GM12878 (cell line): ENCODE data around the gene FAXC. TPM values are rescaled to one million over a fixed set of nuclear protein-coding genes. Genes with fewer than 3 reads are reported as not detected.
A peak's percentile ranks its signal among the peaks of the same experiment; 100 is the strongest.

Experiments used
- ATAC-seq: fragments of 200-7000 bp; cut with Tn5 transposase; 3 replicates; pipeline ENCODE4 v1.9.1; 2020; ENCODE audit warnings: mild to moderate bottlenecking, moderate library complexity
- BruUV-seq: library from RNA; stranded (reverse); fragments of 400-500 nt; replicated peaks from 2 replicates; lab custom pipeline; 2021; lab: Mats Ljungman, UMichigan
- CTCF ChIA-PET: fragments of 300-600 bp; sonication (Branson Sonifier 250); formaldehyde crosslinking; extraction: SDS; loops from one replicate; lab custom pipeline; 2021; ENCODE audit warnings: inconsistent platforms; lab: Yijun Ruan, JAX
- POLR2A ChIA-PET: fragments of 350-600 bp; formaldehyde crosslinking; extraction: SDS; loops from one replicate; lab custom pipeline; 2021; ENCODE audit warnings: inconsistent platforms; lab: Charles Lee
- RAD21 ChIA-PET: fragments of 300-600 bp; sonication (Branson Sonifier 250); formaldehyde crosslinking; loops from one replicate; lab custom pipeline; 2023; ENCODE audit warnings: antibody characterized with exemption; ENCODE audit not compliant: unreplicated experiment; lab: Charles Lee
- SMC1A ChIA-PET: fragments of 300-600 bp; sonication (Branson Sonifier 250); formaldehyde crosslinking; loops from one replicate; lab custom pipeline; 2023; ENCODE audit not compliant: unreplicated experiment, uncharacterized antibody; lab: Charles Lee
- DNase-seq: peaks from one replicate; pipeline ENCODE4 v3.0.0-alpha.2; 2011; ENCODE audit warnings: low read depth, low spot score
- FAIRE-seq: peaks from 3 replicates; lab custom pipeline; 2011; peaks lifted over from hg19 to GRCh38; lab: Jason Lieb, UNC
- H2AFZ ChIP-seq: 2 replicates; pipeline ENCODE4 v1.6.0; 2011; ENCODE audit warnings: low read depth, low read length, control low read depth; ENCODE audit not compliant: control insufficient read depth
- H3K27ac ChIP-seq: 2 replicates; pipeline ENCODE4 v1.5.1; 2011; ENCODE audit warnings: control low read depth; ENCODE audit not compliant: control insufficient read depth, insufficient read depth
- H3K27me3 ChIP-seq, 2 experiments: replicated peaks in 1 of 2; 2 replicates each; pipeline versions ENCODE4 v1.6.0 to v1.6.1; 2011; ENCODE audit warnings: low read length in 1 of 2; ENCODE audit not compliant: control insufficient read depth in 2 of 2, insufficient read depth in 2 of 2
- H3K36me3 ChIP-seq, 2 experiments: 2 replicates each; pipeline ENCODE4 v1.5.1; 2011; ENCODE audit warnings: low read length in 1 of 2; ENCODE audit not compliant: control insufficient read depth in 2 of 2, insufficient read depth in 2 of 2
- H3K4me1 ChIP-seq: 2 replicates; pipeline ENCODE4 v1.6.1; 2011; ENCODE audit warnings: mild to moderate bottlenecking, low read length, moderate library complexity, mixed read lengths; ENCODE audit not compliant: control insufficient read depth, insufficient read depth
- H3K4me2 ChIP-seq: 2 replicates; pipeline ENCODE4 v1.6.0; 2011; ENCODE audit warnings: control low read depth; ENCODE audit not compliant: control insufficient read depth, insufficient read depth
- H3K4me3 ChIP-seq: fragments of 200-600 bp; sonication (generic); 2 replicates; pipeline ENCODE4 v1.5.1; 2016
- H3K79me2 ChIP-seq: 2 replicates; pipeline ENCODE4 v1.6.0; 2011; ENCODE audit warnings: low read length; ENCODE audit not compliant: control insufficient read depth, insufficient read depth
- H3K9ac ChIP-seq: 2 replicates; pipeline ENCODE4 v1.8.0; 2011; ENCODE audit warnings: low read length, control low read depth, mixed read lengths; ENCODE audit not compliant: control insufficient read depth, insufficient read depth
- H3K9me3 ChIP-seq: replicated peaks from 3 replicates; pipeline ENCODE4 v1.5.1; 2011; ENCODE audit warnings: mild to moderate bottlenecking, low read length; ENCODE audit not compliant: control insufficient read depth, insufficient read depth
- H4K20me1 ChIP-seq: 2 replicates; pipeline ENCODE4 v1.6.0; 2011; ENCODE audit not compliant: control insufficient read depth, insufficient read depth
- EZH2 ChIP-seq: IDR thresholded peaks from 2 replicates; pipeline ENCODE4 v1.6.1; 2012; ENCODE audit warnings: low read depth, mild to moderate bottlenecking, control low read depth, inconsistent platforms, low read length, borderline replicate concordance; ENCODE audit not compliant: control insufficient read depth
- FOXM1 ChIP-seq: IDR thresholded peaks from 2 replicates; pipeline ENCODE4 v1.6.1; 2012; ENCODE audit warnings: low read depth, mild to moderate bottlenecking, inconsistent platforms, low read length, moderate library complexity
- IKZF1 ChIP-seq: fragments of 450-650 bp; conservative IDR thresholded peaks from 2 replicates; pipeline ENCODE4 v1.6.1; 2017; ENCODE audit warnings: antibody characterized with exemption, mild to moderate bottlenecking
- MTA2 ChIP-seq: fragments of 450-650 bp; IDR thresholded peaks from 2 replicates; pipeline ENCODE4 v1.6.1; 2016; ENCODE audit warnings: low read depth, mild to moderate bottlenecking, moderate library complexity
- MYC ChIP-seq: IDR thresholded peaks from 2 replicates; pipeline ENCODE4 v1.6.1; 2011; ENCODE audit warnings: mild to moderate bottlenecking, low read length, moderate library complexity, inconsistent platforms; ENCODE audit not compliant: insufficient read depth, insufficient replicate concordance, insufficient read length, severe bottlenecking
- NFIC ChIP-seq: IDR thresholded peaks from 2 replicates; pipeline ENCODE4 v1.6.1; 2012; ENCODE audit warnings: low read depth, mild to moderate bottlenecking, inconsistent platforms, low read length, moderate library complexity
- POLR2AphosphoS2 ChIP-seq: IDR thresholded peaks from 2 replicates; pipeline ENCODE4 v1.6.1; 2011; ENCODE audit warnings: low read depth, mild to moderate bottlenecking, low read length, improper control_type of control experiment, moderate library complexity
- POLR2AphosphoS5 ChIP-seq: IDR thresholded peaks from 2 replicates; pipeline ENCODE4 v1.6.1; 2011; ENCODE audit warnings: mild to moderate bottlenecking, low read length, inconsistent platforms
- RB1 ChIP-seq: fragments of 450-650 bp; formaldehyde crosslinking; IDR thresholded peaks from 2 replicates; pipeline ENCODE4 v1.6.1; 2017; ENCODE audit warnings: mild to moderate bottlenecking, borderline replicate concordance
- SREBF2 ChIP-seq: IDR thresholded peaks from 2 replicates; pipeline ENCODE4 v1.6.1; 2012; ENCODE audit warnings: mild to moderate bottlenecking, low read length
- ZNF384 ChIP-seq: IDR thresholded peaks from 2 replicates; pipeline ENCODE4 v1.6.1; 2012; ENCODE audit warnings: low read depth, mild to moderate bottlenecking, low read length, improper control_type of control experiment, borderline replicate concordance
- WGBS: methylation state at CpG from one replicate; pipeline ENCODE4 v1.1.6; 2016; ENCODE audit warnings: low lambda C conversion rate; ENCODE audit not compliant: insufficient replicate concordance, insufficient coverage; ENCODE audit errors: missing lambda C conversion rate; 5-methylcytosine and 5-hydroxymethylcytosine counted together
- in situ Hi-C: fragments of 300-500 bp; cut with MboI; formaldehyde crosslinking; loops from 9 replicates; pipeline ENCODE4 v1.14.3; 2018; ENCODE audit warnings: mixed read lengths
- intact Hi-C: fragments of 100-400 bp; cut with micrococcal nuclease; formaldehyde crosslinking; loops from one replicate; pipeline ENCODE4 v1.14.2; 2022; ENCODE audit not compliant: unreplicated experiment
- polyA plus RNA-seq, 11 experiments: library from polyadenylated mRNA; depleted of rRNA in 4 of 11; unstranded in 6 of 11; stranded (reverse) in 5 of 11; fragments of >200 nt; fragmentation: Nextera tagmentation in 4 of 11; fragmentation: Illumina TruSeq in 1 of 11; extraction: Ambion mirVana in 4 of 11; extraction: Trizol in 1 of 11; gene quantifications; 1 replicate in 1 of 11; 2 replicates in 10 of 11; pipeline versions ENCODE4 v1.2.1 to v1.2.3, GENCODE V29; 2011 to 2016; ENCODE audit warnings: inconsistent platforms in 2 of 11, missing spikeins in 2 of 11, low read depth in 1 of 11
- total RNA-seq, 4 experiments: library from RNA; depleted of rRNA in 3 of 4; stranded (reverse); fragments of >200 nt in 3 of 4; fragmentation: Illumina TruSeq in 1 of 4; extraction: Trizol in 1 of 4; gene quantifications; 2 replicates each; pipeline versions ENCODE4 v1.2.1 to v1.2.3, GENCODE V29; 2013 to 2021
- TF ChIP-seq, protein P1 (sequence below): IDR thresholded peaks from 2 replicates; pipeline ENCODE4 v1.6.1; 2012; ENCODE audit warnings: low read length, inconsistent platforms
- TF ChIP-seq, protein P2 (sequence below): IDR thresholded peaks from 2 replicates; pipeline ENCODE4 v1.6.1; 2011; ENCODE audit warnings: borderline replicate concordance, low read depth, mild to moderate bottlenecking, moderate library complexity, low read length; ENCODE audit not compliant: insufficient read depth, poor library complexity, severe bottlenecking
- TF ChIP-seq, protein P3 (sequence below): IDR thresholded peaks from 2 replicates; pipeline ENCODE4 v1.6.1; 2011; ENCODE audit warnings: low read depth, mild to moderate bottlenecking, low read length, moderate library complexity, borderline replicate concordance; ENCODE audit errors: extremely low read depth

FAXC gene
- total and polyA plus RNA-seq, 10 of the 15 experiments (the other 5 are each of a cell fraction or from before 2014, with no cell fraction given), result not detected

DNA sequence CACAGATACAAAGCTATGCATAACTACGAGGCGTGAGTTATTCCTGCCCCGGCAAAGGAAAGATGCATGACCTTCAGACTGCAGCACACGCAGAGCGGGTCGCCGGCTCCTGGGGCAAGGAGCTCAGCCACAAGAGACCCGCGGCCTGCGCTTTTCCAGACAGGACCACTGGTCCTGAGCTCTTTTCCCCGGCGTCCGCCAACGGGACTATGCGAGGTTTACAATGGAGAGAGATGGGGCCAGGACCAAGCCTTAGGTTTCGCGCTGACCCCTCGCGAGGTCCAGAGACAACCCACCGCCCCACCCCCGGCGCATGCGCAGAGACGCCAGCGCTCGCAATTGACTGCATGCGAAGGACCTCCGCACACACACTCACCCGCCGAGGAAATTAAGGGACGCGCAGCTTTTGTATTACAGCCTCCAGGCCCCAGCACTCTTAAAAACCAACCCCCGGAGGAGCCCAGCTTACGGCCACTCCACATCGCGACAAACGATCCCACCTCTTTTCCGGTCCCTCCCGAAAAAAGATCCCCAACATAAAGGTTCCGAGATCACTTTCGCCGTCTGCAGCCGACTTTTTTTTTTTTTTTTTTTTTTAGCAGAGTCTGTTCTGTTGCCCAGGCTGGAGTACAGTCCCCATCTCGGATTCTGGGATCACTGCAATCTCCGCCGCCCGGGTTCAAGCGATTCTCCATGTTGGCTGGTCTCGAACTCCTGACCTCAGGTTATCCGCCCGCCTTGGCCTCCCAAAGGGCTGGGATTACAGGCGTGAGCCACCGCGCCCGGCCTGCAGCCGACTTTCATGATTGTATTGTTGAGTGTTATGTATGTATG, 44.4 kb upstream of the FAXC start, which contains the start of gene COQ3 (continued):
- TF ChIP-seq EZH2 (no peak), MTA2 (no peak), POLR2AphosphoS2 (peak; percentile 87; the same call in 1 of the 2 replicates)
- TF ChIP-seq, protein P1, sequence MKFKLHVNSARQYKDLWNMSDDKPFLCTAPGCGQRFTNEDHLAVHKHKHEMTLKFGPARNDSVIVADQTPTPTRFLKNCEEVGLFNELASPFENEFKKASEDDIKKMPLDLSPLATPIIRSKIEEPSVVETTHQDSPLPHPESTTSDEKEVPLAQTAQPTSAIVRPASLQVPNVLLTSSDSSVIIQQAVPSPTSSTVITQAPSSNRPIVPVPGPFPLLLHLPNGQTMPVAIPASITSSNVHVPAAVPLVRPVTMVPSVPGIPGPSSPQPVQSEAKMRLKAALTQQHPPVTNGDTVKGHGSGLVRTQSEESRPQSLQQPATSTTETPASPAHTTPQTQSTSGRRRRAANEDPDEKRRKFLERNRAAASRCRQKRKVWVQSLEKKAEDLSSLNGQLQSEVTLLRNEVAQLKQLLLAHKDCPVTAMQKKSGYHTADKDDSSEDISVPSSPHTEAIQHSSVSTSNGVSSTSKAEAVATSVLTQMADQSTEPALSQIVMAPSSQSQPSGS, result peak; percentile 39; the same call in 1 of the 2 replicates
- TF ChIP-seq, protein P2, sequence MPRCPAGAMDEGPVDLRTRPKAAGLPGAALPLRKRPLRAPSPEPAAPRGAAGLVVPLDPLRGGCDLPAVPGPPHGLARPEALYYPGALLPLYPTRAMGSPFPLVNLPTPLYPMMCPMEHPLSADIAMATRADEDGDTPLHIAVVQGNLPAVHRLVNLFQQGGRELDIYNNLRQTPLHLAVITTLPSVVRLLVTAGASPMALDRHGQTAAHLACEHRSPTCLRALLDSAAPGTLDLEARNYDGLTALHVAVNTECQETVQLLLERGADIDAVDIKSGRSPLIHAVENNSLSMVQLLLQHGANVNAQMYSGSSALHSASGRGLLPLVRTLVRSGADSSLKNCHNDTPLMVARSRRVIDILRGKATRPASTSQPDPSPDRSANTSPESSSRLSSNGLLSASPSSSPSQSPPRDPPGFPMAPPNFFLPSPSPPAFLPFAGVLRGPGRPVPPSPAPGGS, result peak; percentile 55

DNA sequence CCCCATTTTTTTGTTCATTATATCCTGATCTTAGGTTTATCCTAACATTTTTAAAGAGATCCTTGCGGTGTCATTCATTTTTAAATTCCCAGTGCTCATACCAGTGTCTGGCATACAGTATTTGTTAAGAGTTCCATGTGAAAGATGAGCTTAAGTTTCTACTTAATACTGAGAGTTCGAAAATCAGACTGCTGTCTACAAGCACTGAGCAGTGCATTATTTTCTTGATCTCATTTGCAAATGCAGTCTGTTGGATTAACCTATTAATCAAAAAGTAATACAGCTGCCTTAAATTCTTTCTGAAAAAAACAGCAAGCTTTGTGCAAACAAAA, 43.9 kb upstream of the FAXC start:
- in situ Hi-C loops (no loop called here), intact Hi-C loops (no loop called here)
- ChIA-PET SMC1A (interaction anchor here (0.7 to 3.0 kb wide), 10 partner anchors 9 to 176 kb away, joined by 3 to 21 read pairs (median 4); partner anchors contain the start of gene PNISR), POLR2A (interaction anchor here (0.5 to 1.8 kb wide), 9 partner anchors 9 to 1456 kb away, joined by 3 to 6 read pairs (median 3); no protein-coding TSS in a partner anchor), CTCF (interaction anchor here (0.9 to 2.9 kb wide), 7 partner anchors 9 to 353 kb away, joined by 3 to 10 read pairs (median 4); no protein-coding TSS in a partner anchor), RAD21 (interaction anchor here (1.0 to 1.6 kb wide), 6 partner anchors 9 to 68 kb away, joined by 3 to 7 read pairs (median 5); no protein-coding TSS in a partner anchor)
- Histone ChIP-seq H3K36me3 (peaks cover 0 to 4% of the 10 kb centered on the region in 2 experiments; a peak in 1 of 4 replicates), H3K4me1 (no peaks in the 10 kb centered on the region), H3K4me3 (peak overlapping the region; percentile 80), H3K79me2 (no peaks in the 10 kb centered on the region), H3K9ac (peak overlapping the region; percentile 79), H3K4me2 (peak overlapping the region; percentile 64), H3K27ac (no peak overlapping the region), H2AFZ (peak overlapping the region; percentile 69), H4K20me1 (no peaks in the 10 kb centered on the region), H3K27me3 (no peaks in the 10 kb centered on the region), H3K9me3 (no peaks in the 10 kb centered on the region)
- no TSS peak for BruUV-seq
- no peak for DNase-seq
- TF ChIP-seq MYC (no peak), ZNF384 (no peak), NFIC (0 out of 2 replicates have a peak, but pooled peaks have one; percentile 1), SREBF2 (no peak), RB1 (no peak), IKZF1 (no peak), FOXM1 (no peak), POLR2AphosphoS5 (no peak)
- TF ChIP-seq, protein P3, sequence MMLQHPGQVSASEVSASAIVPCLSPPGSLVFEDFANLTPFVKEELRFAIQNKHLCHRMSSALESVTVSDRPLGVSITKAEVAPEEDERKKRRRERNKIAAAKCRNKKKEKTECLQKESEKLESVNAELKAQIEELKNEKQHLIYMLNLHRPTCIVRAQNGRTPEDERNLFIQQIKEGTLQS, result no peak
- no peak for FAIRE-seq
- 54% methylated on average over 2 of the region's 2 CpGs for WGBS
- ATAC-seq, result peak; percentile 39
